ENCODE measurements around the gene DLG4.

The DLG4 gene

GRCh38 chr17:7204828-7205461, 14.7 kb downstream of the DLG4 start (continued):
- no peak for TF ChIP-seq ZNF121 (tag by site-specific recombination; IDR thresholded peaks at IDR 0.05)
- TF ChIP-seq PRDM2 (tag by site-specific recombination; IDR thresholded peaks at IDR 0.05; ENCODE audit: borderline replicate concordance): no peak
- TF ChIP-seq ZBTB1 (tag by site-specific recombination; IDR thresholded peaks at IDR 0.05): no peak
- TF ChIP-seq SCRT1 (tag by site-specific recombination; IDR thresholded peaks at IDR 0.05; ENCODE audit: borderline replicate concordance): no peak
- no peak; the same call in 1 of the 2 replicates for TF ChIP-seq WT1 (tag by site-specific recombination; IDR thresholded peaks at IDR 0.05)
- no peak for TF ChIP-seq INSM2 (tag by site-specific recombination; IDR thresholded peaks at IDR 0.05)
- TF ChIP-seq ZNF2 (tag by site-specific recombination; IDR thresholded peaks at IDR 0.05): no peak
- no peak for TF ChIP-seq ZBTB48 (tag by site-specific recombination; IDR thresholded peaks at IDR 0.05)
- peak; percentile 41; the same call in 1 of the 2 replicates for TF ChIP-seq ZNF639 (tag by site-specific recombination; IDR thresholded peaks at IDR 0.05)
- no peak for TF ChIP-seq YY1 (tag by site-specific recombination; IDR thresholded peaks at IDR 0.05)
- TF ChIP-seq KLF9 (tag by site-specific recombination; IDR thresholded peaks at IDR 0.05; ENCODE audit: low read depth): peak; percentile 88
- TF ChIP-seq ZNF561 (tag by site-specific recombination; IDR thresholded peaks at IDR 0.05; ENCODE audit: borderline replicate concordance): no peak; the same call in 1 of the 2 replicates
- TF ChIP-seq ELK4 (IDR thresholded peaks at IDR 0.05; ENCODE audit: borderline replicate concordance, low read depth, low read length): no peak
- TF ChIP-seq ZNF629 (tag by site-specific recombination; IDR thresholded peaks at IDR 0.05): peak; percentile 84
- TF ChIP-seq ZNF624 (tag by site-specific recombination; IDR thresholded peaks at IDR 0.05): no peak
- TF ChIP-seq PATZ1 (tag by site-specific recombination; IDR thresholded peaks at IDR 0.05): peak; percentile 89
- peak; percentile 90 for TF ChIP-seq ZNF335 (tag by site-specific recombination; conservative IDR thresholded peaks at IDR 0.05)
- peak; percentile 87 for TF ChIP-seq ZBTB17 (tag by site-specific recombination; IDR thresholded peaks at IDR 0.05)
- no peak for TF ChIP-seq ZNF214 (tag by site-specific recombination; IDR thresholded peaks at IDR 0.05; ENCODE audit: borderline replicate concordance)
- no peak for TF ChIP-seq OSR2 (tag by site-specific recombination; IDR thresholded peaks at IDR 0.05)
- peak; percentile 52; the same call in 1 of the 2 replicates for TF ChIP-seq KLF8 (tag by site-specific recombination; IDR thresholded peaks at IDR 0.05)
- TF ChIP-seq ZBTB7A (tag by site-specific recombination; IDR thresholded peaks at IDR 0.05; ENCODE audit: low read depth): no peak
- TF ChIP-seq GLIS2 (tag by site-specific recombination; IDR thresholded peaks at IDR 0.05): peak; percentile 60; the same call in 1 of the 2 replicates
- no peak for TF ChIP-seq OVOL3 (tag by site-specific recombination; IDR thresholded peaks at IDR 0.05)
- peak; percentile 64; the same call in 1 of the 2 replicates for TF ChIP-seq KLF10 (tag by site-specific recombination; IDR thresholded peaks at IDR 0.05)
- no peak for TF ChIP-seq KLF7 (tag by site-specific recombination; IDR thresholded peaks at IDR 0.05; ENCODE audit: borderline replicate concordance)
- TF ChIP-seq ZNF416 (tag by site-specific recombination; IDR thresholded peaks at IDR 0.05): no peak
- no peak for TF ChIP-seq ZNF16 (tag by site-specific recombination; IDR thresholded peaks at IDR 0.05; ENCODE audit: low read depth)

All from HEK293 (cell line).